ENCODE results near the gene IFT52. TPM values are rescaled to one million over a fixed set of nuclear protein-coding genes. Genes with fewer than 3 reads are reported as not detected.

The IFT52 gene
- total RNA-seq, 1 donor from 2014 or later: 38.9 TPM

DNA sequence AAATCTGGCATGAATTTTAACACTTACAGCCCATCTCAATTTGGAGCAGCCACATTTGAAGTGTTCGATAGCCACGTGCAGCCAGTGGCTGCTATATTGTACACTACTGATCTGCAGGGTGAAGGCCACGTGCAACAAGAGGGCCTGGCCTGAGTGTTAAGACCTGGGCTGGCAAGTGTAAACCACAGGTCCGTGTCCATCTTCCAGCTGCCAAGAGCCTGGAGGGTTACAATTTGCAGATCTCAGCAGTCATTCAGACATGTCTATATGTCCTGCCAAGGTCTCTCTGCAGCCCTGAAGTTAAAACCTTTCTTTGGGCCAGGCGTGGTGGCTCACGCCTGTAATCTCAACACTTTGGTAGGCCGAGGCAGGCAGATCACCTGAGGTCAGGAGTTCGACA is 17.8 kb upstream of the IFT52 start:
- Mint-ChIP-seq H3K4me1 (ENCODE audit: low read depth) (no peaks in the 10 kb centered on the region), H3K4me3 (ENCODE audit: unreplicated experiment) (no peak overlapping the region), H3K9me3 (ENCODE audit: low read depth) (no peaks in the 10 kb centered on the region), H3K27me3 (ENCODE audit: low read depth) (no peaks in the 10 kb centered on the region), H3K27ac (ENCODE audit: unreplicated experiment) (no peak overlapping the region), H3K36me3 (ENCODE audit: low read depth) (no peaks in the 10 kb centered on the region)
- DNase-seq (ENCODE audit: low spot score): peak; percentile 56
- TF ChIP-seq, protein P1, sequence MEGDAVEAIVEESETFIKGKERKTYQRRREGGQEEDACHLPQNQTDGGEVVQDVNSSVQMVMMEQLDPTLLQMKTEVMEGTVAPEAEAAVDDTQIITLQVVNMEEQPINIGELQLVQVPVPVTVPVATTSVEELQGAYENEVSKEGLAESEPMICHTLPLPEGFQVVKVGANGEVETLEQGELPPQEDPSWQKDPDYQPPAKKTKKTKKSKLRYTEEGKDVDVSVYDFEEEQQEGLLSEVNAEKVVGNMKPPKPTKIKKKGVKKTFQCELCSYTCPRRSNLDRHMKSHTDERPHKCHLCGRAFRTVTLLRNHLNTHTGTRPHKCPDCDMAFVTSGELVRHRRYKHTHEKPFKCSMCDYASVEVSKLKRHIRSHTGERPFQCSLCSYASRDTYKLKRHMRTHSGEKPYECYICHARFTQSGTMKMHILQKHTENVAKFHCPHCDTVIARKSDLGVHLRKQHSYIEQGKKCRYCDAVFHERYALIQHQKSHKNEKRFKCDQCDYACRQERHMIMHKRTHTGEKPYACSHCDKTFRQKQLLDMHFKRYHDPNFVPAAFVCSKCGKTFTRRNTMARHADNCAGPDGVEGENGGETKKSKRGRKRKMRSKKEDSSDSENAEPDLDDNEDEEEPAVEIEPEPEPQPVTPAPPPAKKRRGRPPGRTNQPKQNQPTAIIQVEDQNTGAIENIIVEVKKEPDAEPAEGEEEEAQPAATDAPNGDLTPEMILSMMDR (IDR thresholded peaks at IDR 0.05): no peak

DNA sequence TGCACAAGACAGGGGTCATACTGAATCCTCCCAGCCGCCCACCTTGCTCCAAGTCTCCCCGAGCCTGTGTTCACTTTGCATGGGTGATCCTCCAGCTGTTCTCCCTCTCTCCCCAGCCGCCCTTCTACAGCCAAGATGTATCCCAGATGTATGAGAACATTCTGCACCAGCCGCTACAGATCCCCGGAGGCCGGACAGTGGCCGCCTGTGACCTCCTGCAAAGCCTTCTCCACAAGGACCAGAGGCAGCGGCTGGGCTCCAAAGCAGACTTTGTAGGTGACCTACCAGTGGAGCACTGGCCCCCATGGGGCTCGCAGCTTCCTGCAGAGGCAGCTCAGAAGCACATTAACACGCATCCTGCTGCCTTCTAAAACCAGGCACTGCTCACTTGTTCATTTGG is 14.6 kb upstream of the IFT52 start:
- Mint-ChIP-seq H3K9me3 (ENCODE audit: low read depth) (no peaks in the 10 kb centered on the region), H3K27me3 (ENCODE audit: low read depth) (no peaks in the 10 kb centered on the region), H3K4me1 (ENCODE audit: low read depth) (peaks cover 5% of the 10 kb centered on the region), H3K36me3 (ENCODE audit: low read depth) (no peaks in the 10 kb centered on the region), H3K4me3 (ENCODE audit: unreplicated experiment) (no peak overlapping the region), H3K27ac (ENCODE audit: unreplicated experiment) (no peak overlapping the region)
- TF ChIP-seq, protein P1 (IDR thresholded peaks at IDR 0.05): no peak
- DNase-seq (ENCODE audit: low spot score): peak; percentile 79

DNA sequence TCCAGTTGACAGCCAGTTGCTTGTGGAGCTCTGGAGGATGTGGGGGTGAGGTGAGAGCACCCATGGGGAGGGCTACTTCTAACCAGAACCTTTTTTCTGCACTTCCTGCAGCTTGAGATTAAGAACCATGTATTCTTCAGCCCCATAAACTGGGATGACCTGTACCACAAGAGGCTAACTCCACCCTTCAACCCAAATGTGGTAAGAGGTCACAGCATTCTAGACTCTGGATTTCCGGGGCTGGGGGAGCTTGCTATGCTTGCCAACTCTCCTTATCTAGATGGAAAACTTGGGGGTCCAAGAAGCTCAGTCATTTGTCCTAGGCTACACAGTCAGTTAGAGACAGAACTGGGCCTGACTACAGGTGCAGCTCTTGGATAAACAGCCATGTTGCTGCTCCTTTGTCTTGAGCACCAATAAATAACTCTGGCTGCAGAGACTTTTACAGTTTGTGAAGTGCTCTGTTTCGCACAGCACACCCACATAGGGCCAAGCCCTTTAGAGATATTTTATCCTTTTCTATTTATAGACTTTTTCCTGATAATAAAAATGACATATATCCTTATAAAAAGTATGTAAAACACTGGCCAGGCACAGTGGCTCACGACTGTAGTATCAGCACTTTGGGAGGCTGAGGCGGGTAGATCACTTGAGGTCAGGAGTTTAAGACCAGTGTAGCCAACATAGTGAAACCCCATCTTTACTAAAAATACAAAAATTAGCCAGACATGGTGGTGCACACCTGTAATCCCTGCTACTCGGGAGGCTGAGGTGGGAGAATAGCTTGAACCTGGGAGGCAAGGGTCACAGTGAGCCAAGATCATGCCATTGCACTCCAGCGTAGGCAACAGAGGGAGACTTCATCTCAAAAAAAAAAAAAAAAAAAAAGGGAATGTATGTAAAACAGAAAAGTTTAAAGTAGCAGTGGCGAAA is 10.6 kb upstream of the IFT52 start:
- no peaks in the 10 kb centered on the region for H3K9me3 Mint-ChIP-seq (ENCODE audit: low read depth)
- H3K4me3 Mint-ChIP-seq (ENCODE audit: unreplicated experiment): no peak overlapping the region
- TF ChIP-seq, protein P1 (IDR thresholded peaks at IDR 0.05): no peak
- no peaks in the 10 kb centered on the region for H3K36me3 Mint-ChIP-seq (ENCODE audit: low read depth)
- DNase-seq (ENCODE audit: low spot score): no peak
- no peaks in the 10 kb centered on the region for H3K27me3 Mint-ChIP-seq (ENCODE audit: low read depth)
- H3K4me1 Mint-ChIP-seq (ENCODE audit: low read depth): peaks cover 29% of the 10 kb centered on the region
- H3K27ac Mint-ChIP-seq (ENCODE audit: unreplicated experiment): no peak overlapping the region

DNA sequence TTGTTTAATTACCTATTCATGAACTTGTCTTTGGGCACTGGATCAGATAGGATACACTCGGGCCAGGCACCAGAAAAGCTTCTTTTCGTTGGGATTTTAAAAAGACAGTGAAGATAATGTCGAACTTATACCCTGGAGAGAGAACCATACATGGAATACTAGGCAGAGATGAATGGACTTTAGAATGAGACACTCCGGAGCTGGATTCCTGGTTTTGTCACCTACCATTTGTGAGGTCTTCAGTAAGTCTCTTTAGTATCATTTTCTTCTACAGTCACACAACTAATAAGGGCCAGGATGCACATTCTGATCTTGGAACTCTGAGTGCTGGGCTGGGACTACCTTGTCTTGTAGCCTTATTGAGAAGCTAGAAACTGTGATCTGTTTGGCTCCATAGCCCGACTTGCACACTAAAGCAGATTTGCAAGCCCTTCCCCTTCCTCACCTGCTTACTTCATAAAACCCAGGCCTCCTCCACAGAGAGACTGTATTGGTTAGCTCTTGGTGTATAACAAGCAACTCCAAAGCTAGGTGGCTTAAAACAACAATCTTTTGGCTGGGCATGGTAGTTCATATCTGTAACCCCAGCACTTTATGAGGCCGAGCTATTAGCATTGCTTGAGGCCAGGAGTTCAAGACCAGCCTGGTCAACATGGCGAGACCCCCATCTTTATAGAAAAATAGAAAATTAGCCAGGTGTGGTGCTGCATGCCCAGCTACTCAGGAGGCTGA is 7.4 kb upstream of the IFT52 start:
- H3K27ac Mint-ChIP-seq (ENCODE audit: unreplicated experiment): peak overlapping the region; percentile 95
- no peaks in the 10 kb centered on the region for H3K36me3 Mint-ChIP-seq (ENCODE audit: low read depth)
- no peaks in the 10 kb centered on the region for H3K27me3 Mint-ChIP-seq (ENCODE audit: low read depth)
- no peak overlapping the region for H3K4me3 Mint-ChIP-seq (ENCODE audit: unreplicated experiment)
- H3K9me3 Mint-ChIP-seq (ENCODE audit: low read depth): no peaks in the 10 kb centered on the region
- peaks cover 34% of the 10 kb centered on the region for H3K4me1 Mint-ChIP-seq (ENCODE audit: low read depth)
- TF ChIP-seq, protein P1 (IDR thresholded peaks at IDR 0.05): no peak
- DNase-seq (ENCODE audit: low spot score): no peak

DNA sequence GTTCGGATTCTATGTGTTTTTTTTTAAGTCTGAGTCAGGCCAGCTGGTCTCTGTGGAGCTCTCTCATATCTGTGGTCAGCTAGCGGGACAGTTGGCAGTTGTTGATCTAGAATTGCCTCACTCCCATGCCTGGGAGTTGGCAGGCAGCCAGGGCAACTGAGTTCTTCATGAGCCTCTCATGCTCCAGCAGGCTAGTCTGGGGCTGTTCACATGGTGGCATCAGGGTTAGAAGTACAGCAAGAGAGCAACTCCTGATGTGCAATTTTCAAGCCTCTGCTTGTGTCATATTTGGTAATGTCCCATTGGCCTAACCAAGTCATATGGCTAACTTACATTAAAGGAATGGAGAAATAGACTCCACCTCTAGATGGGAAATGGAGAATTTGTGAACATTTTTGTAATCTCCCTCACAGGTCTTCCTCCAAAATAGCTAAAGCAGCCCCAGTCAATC is 6.7 kb upstream of the IFT52 start:
- H3K4me1 Mint-ChIP-seq (ENCODE audit: low read depth): peaks cover 34% of the 10 kb centered on the region
- H3K27me3 Mint-ChIP-seq (ENCODE audit: low read depth): no peaks in the 10 kb centered on the region
- TF ChIP-seq, protein P1 (IDR thresholded peaks at IDR 0.05): no peak
- no peak overlapping the region for H3K4me3 Mint-ChIP-seq (ENCODE audit: unreplicated experiment)
- H3K36me3 Mint-ChIP-seq (ENCODE audit: low read depth): no peaks in the 10 kb centered on the region
- no peaks in the 10 kb centered on the region for H3K9me3 Mint-ChIP-seq (ENCODE audit: low read depth)
- peak; percentile 97 for DNase-seq (ENCODE audit: low spot score)
- H3K27ac Mint-ChIP-seq (ENCODE audit: unreplicated experiment): peak overlapping the region; percentile 95

Data from chondrocyte (in vitro differentiated cells).